Inflammatory macrophage treated with lipopolysaccharide for 1 hour (primary cell): ENCODE measurements around the gene MIEN1.
A peak's percentile ranks its signal among the peaks of the same experiment; 100 is the strongest.
"Not testable (repeated sequence)": the region's sequence is repeated elsewhere in the genome, so short reads cannot be mapped to it uniquely, and the experiment has no call there.

Source experiments
- DNase-seq, 2 donors: peaks; one replicate each; pipeline ENCODE4 v3.0.0-alpha.2; 2020 to 2022

MIEN1 gene

GRCh38 chr17:39738983-39739884, 8.9 kb upstream of the MIEN1 start:
- DNase-seq: no peak

GRCh38 chr17:39738568-39738901, 8.2 kb upstream of the MIEN1 start:
- peak; percentile 36 to 58 for DNase-seq

GRCh38 chr17:39737760-39738567, 7.6 kb upstream of the MIEN1 start, which contains the start of gene GRB7:
Gene GRB7, plus strand, starts transcription at chr17:39737938. Its CDS starts 4,364 bp downstream, at chr17:39742302.
- no peak for DNase-seq

- no peak for DNase-seq
Measured at GRCh38 chr17:39737206-39737759, 7.0 kb upstream of the MIEN1 start.

GRCh38 chr17:39736319-39737165, 6.2 kb upstream of the MIEN1 start:
- no peak for DNase-seq

GRCh38 chr17:39735882-39736281, 5.5 kb upstream of the MIEN1 start:
- no peak for DNase-seq

- no peak for DNase-seq
Measured at GRCh38 chr17:39732586-39732985, 2.3 kb upstream of the MIEN1 start.

GRCh38 chr17:39729280-39729851, 966 bp downstream of the MIEN1 start:
- no peak for DNase-seq

- no peak for DNase-seq
Measured at GRCh38 chr17:39727556-39727955, 2.8 kb downstream of the MIEN1 start.

GRCh38 chr17:39726617-39727016, 3.7 kb downstream of the MIEN1 start:
- no peak for DNase-seq

GRCh38 chr17:39725923-39726322, 4.4 kb downstream of the MIEN1 start:
- not testable (repeated sequence) for DNase-seq

- no peak for DNase-seq
Measured at GRCh38 chr17:39724731-39725130, 5.6 kb downstream of the MIEN1 start.

- DNase-seq: no peak
Measured at GRCh38 chr17:39722965-39723848, 7.1 kb downstream of the MIEN1 start.

GRCh38 chr17:39722104-39722503, 8.2 kb downstream of the MIEN1 start:
- no peak for DNase-seq

GRCh38 chr17:39719563-39720355, 10.6 kb downstream of the MIEN1 start:
- DNase-seq: no peak

GRCh38 chr17:39717660-39718059, 12.7 kb downstream of the MIEN1 start:
- no peak for DNase-seq

- no peak for DNase-seq
Measured at GRCh38 chr17:39716879-39717536, 13.3 kb downstream of the MIEN1 start.

GRCh38 chr17:39716073-39716818, 14.1 kb downstream of the MIEN1 start:
- no peak for DNase-seq
